Measurements from ENCODE around the gene ARHGAP42. TPM values are rescaled to one million over a fixed set of nuclear protein-coding genes. Genes with fewer than 3 reads are reported as not detected.

The ARHGAP42 gene
- polyA plus RNA-seq, 1 donor (not counting 4 experiments of a cell fraction or from before 2014, with no cell fraction given): 5.5 TPM

DNA sequence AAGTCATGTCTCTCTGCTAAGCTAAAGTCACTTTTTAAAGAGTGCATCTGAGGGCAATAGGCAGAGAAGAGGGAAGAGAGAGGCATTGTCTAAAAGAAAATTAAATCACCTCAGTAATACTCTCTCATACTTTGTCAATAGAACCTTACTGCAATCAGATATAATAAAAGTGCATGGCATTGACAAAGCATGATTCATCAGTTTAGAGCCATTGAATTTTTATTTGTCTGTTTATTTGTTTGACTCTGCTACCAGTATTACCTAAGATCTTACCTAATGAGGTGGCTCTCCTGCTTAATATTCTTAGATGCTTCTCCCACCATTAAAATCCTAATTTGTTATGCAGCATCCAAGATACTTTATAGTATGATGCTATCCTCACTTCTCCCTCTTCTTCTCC, 233.5 kb downstream of the ARHGAP42 start:
- no peak for DNase-seq (ENCODE audit: low read depth, low spot score)
- no peak for TF ChIP-seq EZH2 (IDR thresholded peaks at IDR 0.05; ENCODE audit: low read length)
- TF ChIP-seq, protein P1, sequence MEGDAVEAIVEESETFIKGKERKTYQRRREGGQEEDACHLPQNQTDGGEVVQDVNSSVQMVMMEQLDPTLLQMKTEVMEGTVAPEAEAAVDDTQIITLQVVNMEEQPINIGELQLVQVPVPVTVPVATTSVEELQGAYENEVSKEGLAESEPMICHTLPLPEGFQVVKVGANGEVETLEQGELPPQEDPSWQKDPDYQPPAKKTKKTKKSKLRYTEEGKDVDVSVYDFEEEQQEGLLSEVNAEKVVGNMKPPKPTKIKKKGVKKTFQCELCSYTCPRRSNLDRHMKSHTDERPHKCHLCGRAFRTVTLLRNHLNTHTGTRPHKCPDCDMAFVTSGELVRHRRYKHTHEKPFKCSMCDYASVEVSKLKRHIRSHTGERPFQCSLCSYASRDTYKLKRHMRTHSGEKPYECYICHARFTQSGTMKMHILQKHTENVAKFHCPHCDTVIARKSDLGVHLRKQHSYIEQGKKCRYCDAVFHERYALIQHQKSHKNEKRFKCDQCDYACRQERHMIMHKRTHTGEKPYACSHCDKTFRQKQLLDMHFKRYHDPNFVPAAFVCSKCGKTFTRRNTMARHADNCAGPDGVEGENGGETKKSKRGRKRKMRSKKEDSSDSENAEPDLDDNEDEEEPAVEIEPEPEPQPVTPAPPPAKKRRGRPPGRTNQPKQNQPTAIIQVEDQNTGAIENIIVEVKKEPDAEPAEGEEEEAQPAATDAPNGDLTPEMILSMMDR (optimal IDR thresholded peaks at IDR 0.05 in 1 of 3, IDR thresholded peaks at IDR 0.05 in 1 of 3, conservative IDR thresholded peaks at IDR 0.05 in 1 of 3; ENCODE audit: extremely low read depth in 1 of 3, insufficient read depth in 2 of 3, low read length in 3 of 3): no peak
- dilution Hi-C loops (cut with MboI; ENCODE audit: extremely low pct_ligation_motif_present, low sequenced_read_pairs): no loop called here
- H3K4me3 ChIP-seq (ENCODE audit: control insufficient read depth in 2 of 3, extremely low read depth in 1 of 3, insufficient read depth in 2 of 3, low read depth in 1 of 3, low read length in 3 of 3): no peak overlapping the region
- no peak overlapping the region for H3K9ac ChIP-seq (ENCODE audit: control insufficient read depth, extremely low read depth, insufficient read depth, low read length)
- H3K36me3 ChIP-seq (ENCODE audit: control insufficient read depth in 2 of 2, extremely low read depth in 1 of 2, insufficient read depth in 2 of 2, low read length in 2 of 2): no peaks in the 10 kb centered on the region
- H3K4me1 ChIP-seq (ENCODE audit: control insufficient read depth, extremely low read depth, insufficient read depth, low read length): no peaks in the 10 kb centered on the region
- H3K9me3 ChIP-seq (ENCODE audit: control insufficient read depth, low read depth, low read length): no peaks in the 10 kb centered on the region
- no peaks in the 10 kb centered on the region for H3K79me2 ChIP-seq (ENCODE audit: control insufficient read depth, insufficient read depth, low read length)
- H3K27me3 ChIP-seq (ENCODE audit: control insufficient read depth, extremely low read depth, insufficient read depth, low read length): no peaks in the 10 kb centered on the region
- FAIRE-seq: no peak
- no peaks in the 10 kb centered on the region for H4K20me1 ChIP-seq (ENCODE audit: control insufficient read depth, extremely low read depth, insufficient read depth, low read length)
- no peaks in the 10 kb centered on the region for H3K9me1 ChIP-seq (ENCODE audit: control insufficient read depth, extremely low read depth, insufficient read depth, low read length)
- no peak overlapping the region for H3K27ac ChIP-seq (ENCODE audit: control insufficient read depth, insufficient read depth, low read length)
- no peak overlapping the region for H3K4me2 ChIP-seq (ENCODE audit: control insufficient read depth, extremely low read depth, insufficient read depth, low read depth, low read length)
- H2AFZ ChIP-seq (ENCODE audit: control insufficient read depth, low read length): no peak overlapping the region

DNA sequence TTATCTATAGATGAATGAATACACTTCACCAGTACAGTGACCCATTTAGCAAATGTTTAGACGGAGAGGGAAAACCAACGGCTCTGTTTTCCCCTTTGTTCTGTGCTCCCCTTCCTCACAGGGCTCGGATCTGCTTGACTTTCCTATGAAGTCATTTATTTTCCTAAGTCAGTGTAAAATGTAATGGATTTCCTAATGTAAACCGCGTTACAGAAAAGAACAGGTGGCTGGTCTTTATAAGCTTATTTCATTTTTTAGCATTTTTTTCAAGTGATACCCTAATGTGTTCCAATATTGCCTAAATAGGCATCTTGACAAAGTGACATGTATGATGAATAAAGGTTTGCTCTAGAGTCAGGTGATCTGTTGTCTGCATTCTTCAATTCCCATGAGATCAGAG, 235.0 kb downstream of the ARHGAP42 start:
- Histone ChIP-seq H3K9me3 (ENCODE audit: control insufficient read depth, low read depth, low read length) (no peaks in the 10 kb centered on the region), H3K4me2 (ENCODE audit: control insufficient read depth, extremely low read depth, insufficient read depth, low read depth, low read length) (no peak overlapping the region), H3K79me2 (ENCODE audit: control insufficient read depth, insufficient read depth, low read length) (no peaks in the 10 kb centered on the region), H3K4me3 (ENCODE audit: control insufficient read depth in 2 of 3, extremely low read depth in 1 of 3, insufficient read depth in 2 of 3, low read depth in 1 of 3, low read length in 3 of 3) (no peak overlapping the region), H3K27me3 (ENCODE audit: control insufficient read depth, extremely low read depth, insufficient read depth, low read length) (no peaks in the 10 kb centered on the region), H3K27ac (ENCODE audit: control insufficient read depth, insufficient read depth, low read length) (no peak overlapping the region), H2AFZ (ENCODE audit: control insufficient read depth, low read length) (no peak overlapping the region), H3K36me3 (ENCODE audit: control insufficient read depth in 2 of 2, extremely low read depth in 1 of 2, insufficient read depth in 2 of 2, low read length in 2 of 2) (no peaks in the 10 kb centered on the region), H3K9me1 (ENCODE audit: control insufficient read depth, extremely low read depth, insufficient read depth, low read length) (no peaks in the 10 kb centered on the region), H3K9ac (ENCODE audit: control insufficient read depth, extremely low read depth, insufficient read depth, low read length) (no peak overlapping the region), H4K20me1 (ENCODE audit: control insufficient read depth, extremely low read depth, insufficient read depth, low read length) (no peaks in the 10 kb centered on the region), H3K4me1 (ENCODE audit: control insufficient read depth, extremely low read depth, insufficient read depth, low read length) (peaks cover 3% of the 10 kb centered on the region)
- dilution Hi-C loops (cut with MboI; ENCODE audit: extremely low pct_ligation_motif_present, low sequenced_read_pairs): no loop called here
- FAIRE-seq (no peak), DNase-seq (ENCODE audit: low read depth, low spot score) (no peak)
- TF ChIP-seq, protein P1 (optimal IDR thresholded peaks at IDR 0.05 in 1 of 3, IDR thresholded peaks at IDR 0.05 in 1 of 3, conservative IDR thresholded peaks at IDR 0.05 in 1 of 3; ENCODE audit: extremely low read depth in 1 of 3, insufficient read depth in 2 of 3, low read length in 3 of 3): no peak
- TF ChIP-seq EZH2 (IDR thresholded peaks at IDR 0.05; ENCODE audit: low read length): no peak
